Esophagus mucosa (tissue), 1 donor: Measurements from ENCODE around the gene ARID5B. TPM values are rescaled to one million over a fixed set of nuclear protein-coding genes. Genes with fewer than 3 reads are reported as not detected.
"Not testable (repeated sequence)": the region's sequence is repeated elsewhere in the genome, so short reads cannot be mapped to it uniquely, and the experiment has no call there.

ENCODE experiments used
- ATAC-seq: fragments of 200-7000 bp; cut with Tn5 transposase; one replicate; pipeline ENCODE4 v1.9.1; 2020
- total RNA-seq: library from RNA; stranded (reverse); gene quantifications from one replicate; pipeline ENCODE4 v1.2.4, GENCODE V29; 2023
- donor health status: DM: yes; HTN: yes; CAD: no.

The ARID5B gene, protein sequence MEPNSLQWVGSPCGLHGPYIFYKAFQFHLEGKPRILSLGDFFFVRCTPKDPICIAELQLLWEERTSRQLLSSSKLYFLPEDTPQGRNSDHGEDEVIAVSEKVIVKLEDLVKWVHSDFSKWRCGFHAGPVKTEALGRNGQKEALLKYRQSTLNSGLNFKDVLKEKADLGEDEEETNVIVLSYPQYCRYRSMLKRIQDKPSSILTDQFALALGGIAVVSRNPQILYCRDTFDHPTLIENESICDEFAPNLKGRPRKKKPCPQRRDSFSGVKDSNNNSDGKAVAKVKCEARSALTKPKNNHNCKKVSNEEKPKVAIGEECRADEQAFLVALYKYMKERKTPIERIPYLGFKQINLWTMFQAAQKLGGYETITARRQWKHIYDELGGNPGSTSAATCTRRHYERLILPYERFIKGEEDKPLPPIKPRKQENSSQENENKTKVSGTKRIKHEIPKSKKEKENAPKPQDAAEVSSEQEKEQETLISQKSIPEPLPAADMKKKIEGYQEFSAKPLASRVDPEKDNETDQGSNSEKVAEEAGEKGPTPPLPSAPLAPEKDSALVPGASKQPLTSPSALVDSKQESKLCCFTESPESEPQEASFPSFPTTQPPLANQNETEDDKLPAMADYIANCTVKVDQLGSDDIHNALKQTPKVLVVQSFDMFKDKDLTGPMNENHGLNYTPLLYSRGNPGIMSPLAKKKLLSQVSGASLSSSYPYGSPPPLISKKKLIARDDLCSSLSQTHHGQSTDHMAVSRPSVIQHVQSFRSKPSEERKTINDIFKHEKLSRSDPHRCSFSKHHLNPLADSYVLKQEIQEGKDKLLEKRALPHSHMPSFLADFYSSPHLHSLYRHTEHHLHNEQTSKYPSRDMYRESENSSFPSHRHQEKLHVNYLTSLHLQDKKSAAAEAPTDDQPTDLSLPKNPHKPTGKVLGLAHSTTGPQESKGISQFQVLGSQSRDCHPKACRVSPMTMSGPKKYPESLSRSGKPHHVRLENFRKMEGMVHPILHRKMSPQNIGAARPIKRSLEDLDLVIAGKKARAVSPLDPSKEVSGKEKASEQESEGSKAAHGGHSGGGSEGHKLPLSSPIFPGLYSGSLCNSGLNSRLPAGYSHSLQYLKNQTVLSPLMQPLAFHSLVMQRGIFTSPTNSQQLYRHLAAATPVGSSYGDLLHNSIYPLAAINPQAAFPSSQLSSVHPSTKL
- 23.4 TPM for total RNA-seq

DNA sequence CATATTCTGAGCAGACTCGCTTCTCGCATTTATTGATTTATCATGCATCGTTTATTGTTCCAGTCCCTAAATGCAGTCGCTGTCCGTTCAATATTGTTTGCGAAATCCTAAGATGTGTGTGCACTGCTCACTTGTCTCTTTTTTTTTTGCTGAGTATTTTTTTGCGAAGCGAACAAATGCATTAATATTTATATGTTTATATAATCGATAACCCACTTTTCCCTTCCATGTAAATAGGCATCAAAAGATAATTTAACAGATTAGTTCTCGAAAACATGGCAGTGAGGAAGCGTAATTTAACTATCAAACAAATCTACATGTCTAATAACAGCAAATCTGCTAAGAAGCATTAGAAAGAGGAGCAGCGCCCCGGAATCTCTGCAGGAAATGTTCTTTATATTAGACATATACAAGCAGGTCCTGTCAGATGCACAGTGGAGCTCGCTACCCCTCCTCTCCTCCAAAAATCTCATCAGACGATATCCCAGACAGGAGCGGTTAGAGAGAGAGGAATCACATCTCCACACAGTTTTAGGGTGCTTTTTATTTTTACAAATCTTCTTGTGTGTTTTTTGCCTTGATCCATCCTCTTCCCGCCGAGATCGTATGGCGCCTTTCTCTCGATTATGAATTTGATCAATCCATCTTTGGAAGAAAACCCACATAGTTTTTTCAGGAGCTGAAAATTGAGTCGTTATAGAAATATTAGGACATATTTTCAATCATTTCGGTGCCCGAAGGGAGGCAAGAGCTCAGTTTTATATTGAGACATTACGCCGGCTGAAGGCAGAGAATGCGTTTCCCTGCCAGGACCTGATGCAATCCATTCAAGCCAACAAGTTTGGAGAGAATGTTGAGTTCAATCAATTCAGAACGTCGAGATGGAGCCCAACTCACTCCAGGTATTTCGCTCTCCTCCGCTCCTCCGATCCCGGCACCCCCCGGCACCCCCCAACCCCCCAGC lies at the start of gene ARID5B:
Gene ARID5B (plus strand): TSS at position 871 of the 964 bp plus-strand sequence. CDS start 11 bp downstream, at position 882.
- peak; percentile 21 for ATAC-seq

DNA sequence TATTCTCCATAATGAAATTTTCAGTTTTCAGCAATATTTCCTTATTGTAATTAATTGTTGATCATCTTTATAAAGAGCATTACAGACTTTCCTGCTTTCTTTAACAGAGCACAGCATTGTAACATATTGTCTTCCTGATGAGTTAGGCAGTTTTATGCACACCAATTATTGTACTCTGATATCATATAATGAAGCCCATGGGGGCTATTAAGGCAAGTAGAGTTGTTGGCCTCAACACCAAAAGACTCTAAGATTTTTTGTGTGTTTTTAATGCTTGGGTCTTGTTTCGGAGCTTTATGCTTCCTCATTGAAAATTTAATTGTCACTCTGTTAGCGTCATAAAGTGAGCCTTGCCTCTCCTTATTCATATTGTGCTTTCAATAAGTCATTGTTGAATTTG lies 49.2 kb upstream of the ARID5B start:
- no peak for ATAC-seq

DNA sequence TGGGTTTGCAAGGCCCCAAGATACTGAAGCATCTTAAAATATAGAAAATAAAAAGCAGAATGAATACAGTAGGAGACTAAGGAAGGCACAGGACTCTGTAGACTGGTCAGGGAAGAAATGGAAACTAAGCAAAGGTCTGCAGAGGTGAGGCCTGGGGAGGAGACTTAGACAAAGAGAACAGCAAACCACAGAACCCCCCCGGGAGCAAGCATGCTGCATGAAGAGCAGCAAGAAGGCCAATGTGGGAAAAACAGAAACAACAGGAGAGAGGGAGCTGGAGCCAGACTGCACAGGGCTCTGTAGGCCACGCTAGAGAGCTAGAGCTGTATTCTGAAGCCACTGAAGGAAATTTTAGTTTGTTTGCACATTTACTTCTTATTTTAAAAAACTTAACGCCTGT lies 45.7 kb upstream of the ARID5B start:
- no peak for ATAC-seq

DNA sequence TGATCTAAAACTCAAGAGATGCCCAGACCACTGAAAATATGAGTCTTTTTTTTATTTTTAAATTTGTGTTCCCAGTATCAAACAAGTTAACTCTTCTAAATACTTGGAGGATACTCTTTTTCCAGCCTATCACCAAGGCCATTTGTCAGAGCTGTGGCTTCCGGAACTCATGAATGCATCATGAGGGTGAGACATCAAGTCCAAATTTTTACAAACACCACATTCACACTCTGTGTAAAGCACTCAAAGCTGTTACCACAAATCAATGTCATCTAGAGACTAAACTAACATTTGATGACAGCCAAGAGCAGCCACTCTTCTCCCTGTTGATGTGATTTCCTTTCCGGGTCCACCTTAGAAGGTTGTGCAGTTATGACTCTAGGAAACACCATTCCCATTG lies 43.8 kb upstream of the ARID5B start:
- ATAC-seq = no peak

DNA sequence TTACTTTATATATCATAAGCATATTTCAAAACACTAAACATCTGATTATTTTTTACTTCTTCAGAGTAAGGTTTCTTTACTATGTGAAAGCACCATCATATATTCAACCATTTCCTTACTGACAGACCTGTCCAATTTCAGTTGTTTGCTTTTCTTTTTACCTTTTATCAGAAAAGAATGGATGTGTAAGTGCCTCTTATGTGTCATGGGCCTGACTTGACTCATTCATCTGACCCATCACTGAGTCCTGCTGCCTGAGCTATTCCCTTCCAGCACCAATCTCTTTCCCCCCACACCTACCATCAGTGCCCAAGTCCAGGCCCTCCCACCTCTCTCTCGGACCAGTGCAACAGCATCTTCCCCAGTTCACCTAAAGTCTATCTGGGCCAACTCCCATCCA lies 41.7 kb upstream of the ARID5B start:
- ATAC-seq = no peak

DNA sequence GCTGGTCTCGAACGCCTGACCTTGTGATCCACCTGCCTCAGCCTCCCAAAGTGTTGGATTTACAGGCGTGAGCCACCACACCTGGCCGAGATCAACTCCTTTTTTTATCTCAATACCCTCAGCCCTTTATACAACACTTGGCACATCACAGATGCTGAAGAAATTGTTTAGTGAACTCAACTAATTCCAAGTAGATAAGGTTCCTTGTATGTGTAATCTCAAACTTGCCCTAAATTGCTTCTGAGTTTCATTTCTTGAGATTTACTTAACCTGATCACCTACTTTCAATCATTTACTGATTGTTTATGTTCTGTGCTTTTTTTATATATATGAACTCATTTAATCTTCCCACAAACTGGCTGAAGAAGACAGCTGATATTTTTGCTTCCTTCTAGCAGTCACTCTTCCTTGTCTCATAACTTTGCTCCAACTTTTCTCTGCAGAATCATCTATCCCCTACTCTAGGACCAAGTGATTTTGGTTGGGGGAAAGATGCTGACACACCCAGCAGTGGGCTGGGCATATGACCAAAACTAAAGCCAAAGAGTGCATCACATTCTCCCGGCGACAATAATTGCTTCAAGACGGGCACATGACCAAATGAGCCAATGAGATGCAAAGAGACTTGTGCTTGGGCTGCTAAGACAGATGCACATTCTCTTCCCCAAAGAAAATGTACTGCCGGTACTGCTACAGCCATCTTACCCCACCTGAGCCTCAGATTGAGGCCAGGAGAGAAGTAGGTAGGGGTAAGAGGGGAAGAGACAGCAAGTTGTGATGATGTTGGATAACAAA lies 40.3 kb upstream of the ARID5B start:
- ATAC-seq = no peak

DNA sequence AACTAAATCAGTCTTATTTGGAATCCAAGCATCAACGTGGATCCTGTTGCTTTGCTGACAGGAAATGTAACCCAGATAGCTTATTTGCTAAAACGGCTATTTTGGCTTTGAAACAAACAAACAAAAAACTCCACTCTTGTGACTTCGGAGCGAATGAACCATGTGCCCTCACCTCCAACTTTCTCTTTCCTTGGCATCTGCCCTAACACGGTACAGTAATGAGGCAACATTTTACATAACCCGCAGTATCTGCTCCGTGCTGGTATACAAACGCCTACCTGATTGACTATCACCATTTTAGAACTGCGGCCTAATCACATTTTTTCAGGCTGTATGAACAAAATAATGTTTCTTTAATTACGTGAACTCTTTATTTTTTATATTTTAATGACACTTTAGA lies 37.5 kb upstream of the ARID5B start:
- no peak for ATAC-seq

DNA sequence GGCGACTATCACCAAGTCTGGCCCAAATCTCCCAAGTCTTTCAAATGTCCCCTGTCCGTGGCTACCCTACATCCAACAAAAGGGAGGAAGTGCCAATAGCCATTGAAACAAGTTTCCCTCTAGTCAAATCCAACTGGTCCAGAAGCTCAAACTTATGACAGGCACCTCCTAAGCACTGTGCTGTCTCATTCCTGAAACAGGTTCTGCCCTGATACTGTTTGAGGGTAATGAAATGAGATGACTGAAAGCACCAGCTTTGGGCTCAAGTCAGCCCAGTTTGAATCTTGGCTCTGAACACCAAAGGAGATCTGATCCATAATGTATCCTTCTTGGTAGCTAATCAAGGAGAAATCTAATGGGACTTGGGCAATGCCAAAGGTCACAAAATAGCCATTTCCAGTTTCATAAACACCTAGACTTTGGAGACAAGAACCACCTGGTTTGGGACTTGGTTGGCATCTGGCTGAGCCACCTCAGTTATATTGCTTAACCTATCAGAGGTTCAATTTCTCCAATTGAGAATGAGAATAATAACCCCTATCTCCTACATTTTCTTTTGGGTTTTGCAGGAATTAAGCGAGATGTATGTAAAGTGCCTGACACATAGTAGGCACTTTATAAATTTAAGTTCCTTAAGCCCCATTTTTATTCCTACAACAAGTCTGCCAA lies 34.7 kb upstream of the ARID5B start:
- no peak for ATAC-seq

DNA sequence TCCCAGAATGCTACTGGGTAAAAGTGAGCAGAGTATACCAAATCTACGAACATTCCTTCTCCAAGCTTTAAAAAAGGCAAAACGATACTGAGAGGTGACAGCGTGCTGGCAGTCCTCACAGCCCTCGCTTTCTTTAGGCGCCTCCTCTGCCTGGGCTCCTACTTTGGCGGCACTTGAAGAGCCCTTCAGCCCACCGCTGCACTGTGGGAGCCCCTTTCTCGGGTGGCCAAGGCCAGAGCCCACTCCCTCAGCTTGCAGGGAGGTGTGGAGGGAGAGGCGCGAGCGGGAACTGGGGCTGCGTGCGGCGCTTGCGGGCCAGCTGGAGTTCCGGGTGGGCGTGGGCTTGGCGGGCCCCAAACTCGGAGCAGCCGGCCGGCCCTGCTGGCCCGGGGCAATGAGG lies 34.1 kb upstream of the ARID5B start:
- ATAC-seq = not testable (repeated sequence)

DNA sequence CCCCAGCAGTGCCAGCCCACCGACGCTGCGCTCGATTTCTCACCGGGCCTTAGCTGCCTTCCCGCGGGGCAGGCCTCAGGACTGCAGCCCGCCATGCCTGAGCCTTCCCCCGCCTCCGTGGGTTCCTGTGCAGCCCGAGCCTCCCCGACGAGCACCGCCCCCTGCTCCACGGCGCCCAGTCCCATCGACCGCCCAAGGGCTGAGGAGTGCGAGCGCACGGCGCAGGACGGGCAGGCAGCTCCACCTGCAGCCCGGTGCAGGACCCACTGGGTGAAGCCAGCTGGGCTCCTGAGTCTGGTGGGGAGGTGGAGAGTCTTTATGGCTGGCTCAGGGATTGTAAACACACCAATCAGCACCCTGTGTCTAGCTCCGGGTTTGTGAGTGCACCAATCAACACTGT lies 33.7 kb upstream of the ARID5B start:
- ATAC-seq = not testable (repeated sequence)

DNA sequence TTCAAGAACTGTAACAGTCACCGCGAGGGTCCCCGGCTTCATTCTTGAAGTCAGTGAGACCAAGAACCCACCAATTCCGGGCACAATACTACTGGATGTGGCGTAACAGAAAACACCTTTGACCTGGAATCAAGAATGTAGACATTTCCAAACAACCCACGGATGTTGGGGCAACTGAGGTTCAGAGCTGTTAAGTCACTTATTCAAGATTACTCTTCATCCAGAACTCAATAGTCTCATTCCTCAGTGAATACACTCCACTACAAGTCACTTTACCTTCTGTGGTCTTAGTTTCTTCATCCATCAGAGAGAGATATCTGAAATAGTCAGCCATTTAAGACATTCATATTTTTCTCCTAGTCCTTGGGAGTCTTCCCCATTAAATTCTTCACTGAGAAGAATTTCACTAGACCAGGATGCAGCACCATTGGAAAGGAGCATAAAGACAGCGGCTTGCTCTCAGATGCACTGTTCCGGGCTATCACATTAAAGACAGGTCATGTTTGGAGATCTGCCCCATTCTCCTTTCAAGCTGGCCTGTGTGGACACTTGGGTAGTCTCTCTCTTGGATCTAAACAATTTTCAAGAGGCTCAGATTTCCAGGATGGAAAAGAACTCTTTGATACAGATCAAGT lies 32.3 kb upstream of the ARID5B start:
- no peak for ATAC-seq

DNA sequence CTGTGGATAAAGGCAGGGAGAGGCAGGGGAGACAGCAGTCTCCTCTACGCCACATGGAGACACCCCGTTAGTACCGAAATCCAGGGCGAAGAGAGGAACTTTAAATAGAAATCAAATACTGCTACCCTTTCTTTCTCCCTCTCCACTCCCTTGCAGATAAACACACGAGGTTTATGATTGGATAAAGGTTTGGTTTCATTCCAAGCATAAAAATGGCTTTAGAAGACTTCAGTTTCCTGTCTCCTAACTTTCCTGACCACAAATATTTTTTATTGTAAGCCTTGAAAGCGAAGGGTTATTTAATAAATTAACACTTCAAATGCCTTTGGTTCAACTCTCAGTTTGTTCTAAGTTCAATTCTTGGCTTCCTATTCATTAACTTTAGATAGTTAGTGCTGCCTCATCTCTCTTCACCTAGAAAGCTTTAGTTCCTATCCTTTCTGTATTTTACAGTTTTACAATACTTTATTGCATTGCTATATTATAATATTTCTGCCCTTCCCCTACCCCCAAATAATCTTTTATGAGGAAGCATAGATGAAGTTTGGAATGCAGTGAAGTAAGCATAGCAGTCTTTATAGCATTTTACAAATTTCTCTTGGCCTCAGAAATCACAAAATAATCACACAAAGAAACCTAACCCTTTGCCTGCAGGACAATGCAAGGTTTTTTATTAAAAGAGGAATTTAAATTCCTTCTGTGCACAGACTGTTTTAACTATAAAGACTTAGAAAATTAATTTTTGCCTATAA lies 31.5 kb upstream of the ARID5B start:
- no peak for ATAC-seq

DNA sequence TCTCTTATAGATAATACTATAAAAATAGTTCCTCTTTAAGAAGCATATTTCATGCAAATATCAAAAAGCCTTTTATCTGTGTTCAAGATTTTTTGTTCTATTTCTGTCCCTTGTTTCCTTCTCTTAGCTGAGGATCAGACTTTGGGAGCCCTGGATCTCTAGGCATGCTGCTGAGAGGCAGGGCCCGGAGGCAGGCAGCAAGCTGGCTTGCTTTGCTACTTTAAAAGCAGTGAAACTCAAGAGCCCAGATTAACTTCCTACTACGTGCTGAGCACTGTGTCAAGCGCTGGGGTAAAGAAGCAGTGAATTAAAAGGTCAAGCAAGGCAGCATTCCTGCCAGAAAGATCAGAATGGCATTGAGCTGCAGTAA lies 31.0 kb upstream of the ARID5B start:
- no peak for ATAC-seq

DNA sequence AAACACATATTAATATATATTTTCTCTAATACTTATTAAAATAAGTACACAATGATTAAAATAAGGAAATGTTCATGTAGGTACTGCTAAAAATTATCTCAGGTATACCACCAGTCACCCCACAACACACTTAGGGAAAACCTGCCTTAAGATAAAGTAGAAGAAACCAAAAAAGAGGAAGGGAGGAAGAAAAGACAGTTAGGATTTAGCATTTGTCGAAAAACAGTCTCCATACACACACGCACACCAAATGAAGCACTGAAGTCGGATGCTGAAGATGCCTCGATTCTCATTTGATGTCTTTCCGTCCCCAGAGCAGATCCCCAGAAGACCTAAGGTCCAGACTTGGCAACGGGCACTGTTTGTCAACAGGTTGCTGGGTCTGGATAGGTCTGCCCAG lies 30.0 kb upstream of the ARID5B start:
- ATAC-seq = no peak

DNA sequence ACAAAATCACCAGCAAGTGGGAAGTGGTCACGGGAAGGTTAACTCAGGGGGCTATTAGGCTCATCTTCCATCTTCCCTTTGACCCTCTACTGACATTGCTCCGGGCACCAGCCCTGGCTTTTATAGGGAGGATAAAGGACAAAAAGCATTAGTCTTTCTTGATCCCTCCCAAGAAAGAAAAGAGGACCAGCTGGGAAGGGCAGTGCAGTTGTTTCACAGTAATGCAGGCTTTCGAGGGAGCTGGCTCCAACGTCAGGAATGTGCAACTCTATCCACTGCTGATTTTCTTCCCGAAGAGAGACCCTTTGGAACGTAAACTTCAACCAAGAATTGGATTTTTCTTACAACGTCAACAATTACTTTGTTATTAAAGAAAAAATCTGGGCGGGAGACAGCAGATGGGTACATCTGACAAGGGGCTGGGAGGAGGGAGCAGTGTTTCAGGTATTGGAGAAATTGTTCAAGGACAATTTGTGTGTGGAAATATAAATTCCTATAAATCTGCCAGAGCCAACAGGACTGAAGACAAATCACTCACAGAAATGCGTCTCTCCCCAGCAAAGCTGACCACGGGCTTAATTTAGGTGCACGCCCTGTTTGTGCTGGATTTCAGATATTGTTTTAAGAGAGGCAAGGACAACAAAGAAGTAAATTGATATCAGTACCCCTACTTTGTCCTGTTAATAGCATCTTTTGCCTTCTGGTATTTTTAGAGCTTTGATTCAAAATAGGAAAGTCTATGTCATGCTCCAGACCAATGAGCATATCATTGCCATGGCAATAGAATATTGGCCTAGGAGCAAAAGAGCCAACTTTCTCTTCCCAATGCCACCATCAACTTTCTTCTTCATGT lies 23.4 kb upstream of the ARID5B start:
- ATAC-seq = no peak

DNA sequence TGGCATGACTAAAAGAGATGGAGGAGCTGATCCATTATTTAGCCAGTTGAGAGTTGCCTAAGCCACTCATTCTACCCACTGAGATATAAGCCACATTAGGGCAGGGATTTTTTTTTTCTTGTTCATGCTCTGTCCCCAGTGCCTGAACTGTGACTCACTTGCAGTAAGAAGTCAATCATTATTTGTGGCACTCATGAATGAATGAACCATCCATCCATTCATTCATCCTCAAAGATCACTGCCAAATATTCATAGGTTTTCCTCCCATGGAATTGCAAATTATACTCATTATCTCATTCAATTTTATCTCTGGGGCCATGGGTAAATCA lies 22.8 kb upstream of the ARID5B start:
- ATAC-seq = no peak

DNA sequence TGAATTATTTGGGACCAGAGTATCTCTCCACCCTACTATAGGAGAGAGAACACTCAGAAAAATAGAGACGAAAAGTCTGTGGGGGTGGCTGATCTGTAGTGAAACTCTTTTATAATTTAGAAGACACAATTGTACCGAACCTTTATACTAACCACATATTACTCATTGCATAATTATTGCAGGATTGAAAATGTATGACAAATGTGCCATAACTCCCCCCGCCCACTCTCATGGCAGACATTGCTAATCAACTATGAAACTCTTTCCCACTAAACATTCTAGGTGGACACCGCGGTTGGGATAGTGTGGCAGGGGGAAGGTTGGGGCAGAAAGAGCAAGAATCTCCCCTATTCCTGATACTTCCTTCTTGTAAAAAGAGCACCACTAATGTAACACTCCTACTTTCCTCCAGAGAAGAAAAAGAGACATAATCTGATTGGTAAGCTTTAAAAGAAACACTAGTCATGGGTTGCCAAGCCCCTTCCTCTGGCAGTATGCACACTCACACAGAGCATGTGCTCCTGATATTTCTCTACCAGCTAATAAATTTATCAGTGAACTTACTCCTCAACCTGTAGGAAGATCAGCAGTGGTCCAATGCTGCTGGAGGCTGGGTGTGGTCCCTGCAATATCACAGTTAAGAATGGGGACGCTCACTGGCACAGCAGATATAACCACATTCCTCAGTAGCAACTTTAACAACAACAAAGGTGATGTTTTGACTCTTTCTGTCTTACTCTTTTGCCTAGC lies 18.7 kb upstream of the ARID5B start:
- ATAC-seq = no peak
